GM12878 (cell line): Measurements from ENCODE around the gene MR1. TPM values are rescaled to one million over a fixed set of nuclear protein-coding genes. Genes with fewer than 3 reads are reported as not detected.

ENCODE experiments used
- ATAC-seq: fragments of 200-7000 bp; cut with Tn5 transposase; 3 replicates; pipeline ENCODE4 v1.9.1; 2020; ENCODE audit warnings: mild to moderate bottlenecking, moderate library complexity
- BruUV-seq: library from RNA; stranded (reverse); fragments of 400-500 nt; replicated peaks from 2 replicates; lab custom pipeline; 2021; lab: Mats Ljungman, UMichigan
- CTCF ChIA-PET: fragments of 300-600 bp; sonication (Branson Sonifier 250); formaldehyde crosslinking; extraction: SDS; loops from one replicate; lab custom pipeline; 2021; ENCODE audit warnings: inconsistent platforms; lab: Yijun Ruan, JAX
- POLR2A ChIA-PET: fragments of 350-600 bp; formaldehyde crosslinking; extraction: SDS; loops from one replicate; lab custom pipeline; 2021; ENCODE audit warnings: inconsistent platforms; lab: Charles Lee
- RAD21 ChIA-PET: fragments of 300-600 bp; sonication (Branson Sonifier 250); formaldehyde crosslinking; loops from one replicate; lab custom pipeline; 2023; ENCODE audit warnings: antibody characterized with exemption; ENCODE audit not compliant: unreplicated experiment; lab: Charles Lee
- SMC1A ChIA-PET: fragments of 300-600 bp; sonication (Branson Sonifier 250); formaldehyde crosslinking; loops from one replicate; lab custom pipeline; 2023; ENCODE audit not compliant: unreplicated experiment, uncharacterized antibody; lab: Charles Lee
- DNase-seq: peaks from one replicate; pipeline ENCODE4 v3.0.0-alpha.2; 2011; ENCODE audit warnings: low read depth, low spot score
- FAIRE-seq: peaks from 3 replicates; lab custom pipeline; 2011; peaks lifted over from hg19 to GRCh38; lab: Jason Lieb, UNC
- H2AFZ ChIP-seq: 2 replicates; pipeline ENCODE4 v1.6.0; 2011; ENCODE audit warnings: low read depth, low read length, control low read depth; ENCODE audit not compliant: control insufficient read depth
- H3K27ac ChIP-seq: 2 replicates; pipeline ENCODE4 v1.5.1; 2011; ENCODE audit warnings: control low read depth; ENCODE audit not compliant: control insufficient read depth, insufficient read depth
- H3K27me3 ChIP-seq, 2 experiments: replicated peaks in 1 of 2; 2 replicates each; pipeline versions ENCODE4 v1.6.0 to v1.6.1; 2011; ENCODE audit warnings: low read length in 1 of 2; ENCODE audit not compliant: control insufficient read depth in 2 of 2, insufficient read depth in 2 of 2
- H3K36me3 ChIP-seq, 2 experiments: 2 replicates each; pipeline ENCODE4 v1.5.1; 2011; ENCODE audit warnings: low read length in 1 of 2; ENCODE audit not compliant: control insufficient read depth in 2 of 2, insufficient read depth in 2 of 2
- H3K4me1 ChIP-seq: 2 replicates; pipeline ENCODE4 v1.6.1; 2011; ENCODE audit warnings: mild to moderate bottlenecking, low read length, moderate library complexity, mixed read lengths; ENCODE audit not compliant: control insufficient read depth, insufficient read depth
- H3K4me2 ChIP-seq: 2 replicates; pipeline ENCODE4 v1.6.0; 2011; ENCODE audit warnings: control low read depth; ENCODE audit not compliant: control insufficient read depth, insufficient read depth
- H3K4me3 ChIP-seq: fragments of 200-600 bp; sonication (generic); 2 replicates; pipeline ENCODE4 v1.5.1; 2016
- H3K79me2 ChIP-seq: 2 replicates; pipeline ENCODE4 v1.6.0; 2011; ENCODE audit warnings: low read length; ENCODE audit not compliant: control insufficient read depth, insufficient read depth
- H3K9ac ChIP-seq: 2 replicates; pipeline ENCODE4 v1.8.0; 2011; ENCODE audit warnings: low read length, control low read depth, mixed read lengths; ENCODE audit not compliant: control insufficient read depth, insufficient read depth
- H3K9me3 ChIP-seq: replicated peaks from 3 replicates; pipeline ENCODE4 v1.5.1; 2011; ENCODE audit warnings: mild to moderate bottlenecking, low read length; ENCODE audit not compliant: control insufficient read depth, insufficient read depth
- H4K20me1 ChIP-seq: 2 replicates; pipeline ENCODE4 v1.6.0; 2011; ENCODE audit not compliant: control insufficient read depth, insufficient read depth
- DPF2 ChIP-seq: fragments of 450-650 bp; IDR thresholded peaks from 2 replicates; pipeline ENCODE4 v1.6.1; 2017; ENCODE audit warnings: mild to moderate bottlenecking
- EGR1 ChIP-seq, 2 experiments: IDR thresholded peaks; 1 replicate in 1 of 2; 2 replicates in 1 of 2; pipeline ENCODE4 v1.6.1; 2011 to 2012; ENCODE audit warnings: low read depth in 2 of 2, low read length in 2 of 2, borderline replicate concordance in 1 of 2, mild to moderate bottlenecking in 1 of 2, moderate library complexity in 1 of 2
- ESRRA ChIP-seq: IDR thresholded peaks from 2 replicates; pipeline ENCODE4 v1.6.1; 2012; ENCODE audit warnings: mild to moderate bottlenecking, low read length, improper control_type of control experiment
- MLLT1 ChIP-seq: fragments of 450-650 bp; IDR thresholded peaks from 2 replicates; pipeline ENCODE4 v1.6.1; 2016; ENCODE audit warnings: mild to moderate bottlenecking
- NFXL1 ChIP-seq: fragments of 450-650 bp; IDR thresholded peaks from 2 replicates; pipeline ENCODE4 v1.6.1; 2017; ENCODE audit warnings: antibody characterized with exemption, mild to moderate bottlenecking, borderline replicate concordance
- PBX3 ChIP-seq: IDR thresholded peaks from 2 replicates; pipeline ENCODE4 v1.6.1; 2011; ENCODE audit warnings: mild to moderate bottlenecking, low read depth, low read length, moderate library complexity; ENCODE audit not compliant: insufficient replicate concordance
- SP1 ChIP-seq: IDR thresholded peaks from one replicate; pipeline ENCODE4 v1.6.1; 2011; ENCODE audit warnings: low read depth, low read length
- STAT1 ChIP-seq: fragments of 450-650 bp; conservative IDR thresholded peaks from 2 replicates; pipeline ENCODE4 v1.6.1; 2014; ENCODE audit warnings: antibody characterized with exemption, mild to moderate bottlenecking
- TAF1 ChIP-seq: IDR thresholded peaks from 2 replicates; pipeline ENCODE4 v1.6.1; 2011; ENCODE audit warnings: mild to moderate bottlenecking, low read depth, low read length, borderline replicate concordance
- ZNF687 ChIP-seq: fragments of 450-650 bp; IDR thresholded peaks from 2 replicates; pipeline ENCODE4 v1.6.1; 2017; ENCODE audit warnings: mild to moderate bottlenecking, moderate library complexity
- in situ Hi-C: fragments of 300-500 bp; cut with MboI; formaldehyde crosslinking; loops from 9 replicates; pipeline ENCODE4 v1.14.3; 2018; ENCODE audit warnings: mixed read lengths
- intact Hi-C: fragments of 100-400 bp; cut with micrococcal nuclease; formaldehyde crosslinking; loops from one replicate; pipeline ENCODE4 v1.14.2; 2022; ENCODE audit not compliant: unreplicated experiment
- polyA plus RNA-seq, 11 experiments: library from polyadenylated mRNA; depleted of rRNA in 4 of 11; unstranded in 6 of 11; stranded (reverse) in 5 of 11; fragments of >200 nt; fragmentation: Nextera tagmentation in 4 of 11; fragmentation: Illumina TruSeq in 1 of 11; extraction: Ambion mirVana in 4 of 11; extraction: Trizol in 1 of 11; gene quantifications; 1 replicate in 1 of 11; 2 replicates in 10 of 11; pipeline versions ENCODE4 v1.2.1 to v1.2.3, GENCODE V29; 2011 to 2016; ENCODE audit warnings: inconsistent platforms in 2 of 11, missing spikeins in 2 of 11, low read depth in 1 of 11
- total RNA-seq, 4 experiments: library from RNA; depleted of rRNA in 3 of 4; stranded (reverse); fragments of >200 nt in 3 of 4; fragmentation: Illumina TruSeq in 1 of 4; extraction: Trizol in 1 of 4; gene quantifications; 2 replicates each; pipeline versions ENCODE4 v1.2.1 to v1.2.3, GENCODE V29; 2013 to 2021

MR1 gene
- total and polyA plus RNA-seq, 10 of the 15 experiments (the other 5 are each of a cell fraction or from before 2014, with no cell fraction given) = 24.7 to 65.9 (median 30.9) TPM

GRCh38 chr1:181028196-181028595, 5.6 kb upstream of the MR1 start:
- intact Hi-C loops = no loop called here

More at GRCh38 chr1:181028196-181028595, 5.6 kb upstream of the MR1 start:
- ChIA-PET RAD21 (interaction anchor here (1.7 kb wide), 1 partner anchor 114 kb away, joined by 3 read pairs; no protein-coding TSS in a partner anchor), SMC1A (interaction anchor here (1.2 to 2.2 kb wide), 4 partner anchors 15 to 114 kb away, joined by 3 to 10 read pairs (median 5); no protein-coding TSS in a partner anchor), POLR2A (no interaction called here), CTCF (interaction anchor here (0.7 to 2.1 kb wide), 3 partner anchors 10 to 167 kb away, joined by 3 to 9 read pairs (median 3); no protein-coding TSS in a partner anchor)
- no peak overlapping the region for H3K4me2 ChIP-seq
- in situ Hi-C loops = no loop called here
- no peak overlapping the region for H3K9ac ChIP-seq
- H3K79me2 ChIP-seq = no peaks in the 10 kb centered on the region
- no peaks in the 10 kb centered on the region for H3K9me3 ChIP-seq
- TF ChIP-seq MLLT1 (no peak), SP1 (no peak), EGR1 (IDR thresholded peaks at IDR 0.05; ENCODE audit: borderline replicate concordance in 1 of 2, low read depth in 2 of 2, low read length in 2 of 2) (no peak), PBX3 (no peak), NFXL1 (no peak), STAT1 (no peak), ESRRA (no peak), TAF1 (no peak), DPF2 (no peak), ZNF687 (no peak)
- H3K27ac ChIP-seq = no peak overlapping the region
- DNase-seq (no peak), FAIRE-seq (no peak), ATAC-seq (no peak)
- H3K4me1 ChIP-seq = peaks cover 19% of the 10 kb centered on the region
- H3K36me3 ChIP-seq = no peaks in the 10 kb centered on the region
- no peak overlapping the region for H3K4me3 ChIP-seq
- no TSS peak for BruUV-seq
- no peaks in the 10 kb centered on the region for H4K20me1 ChIP-seq
- no peak overlapping the region for H2AFZ ChIP-seq
- H3K27me3 ChIP-seq = no peaks in the 10 kb centered on the region
